HCT116 (cell line): Measurements from ENCODE around the gene MRPS27. TPM values are rescaled to one million over a fixed set of nuclear protein-coding genes. Genes with fewer than 3 reads are reported as not detected.

Source experiments
- ATAC-seq: fragments of 200-7000 bp; cut with Tn5 transposase; 2 replicates; pipeline ENCODE4 v1.9.1; 2020; ENCODE audit warnings: mild to moderate bottlenecking, moderate library complexity
- BruUV-seq: library from RNA; stranded (reverse); fragments of 400-500 nt; replicated peaks from 2 replicates; lab custom pipeline; 2021; lab: Mats Ljungman, UMichigan
- CTCF ChIA-PET: fragments of 300-600 bp; sonication (Branson Sonifier 250); formaldehyde crosslinking; loops from one replicate; lab custom pipeline; 2021; ENCODE audit warnings: antibody characterized with exemption; lab: Charles Lee
- POLR2A ChIA-PET: fragments of 300-600, 350-600 bp; sonication (Branson Sonifier 250); formaldehyde crosslinking; loops from one replicate; lab custom pipeline; 2021; ENCODE audit warnings: antibody characterized with exemption; lab: Charles Lee
- RAD21 ChIA-PET, 2 experiments: fragments of 300-600 bp; sonication (Branson Sonifier 250); formaldehyde crosslinking; loops; one replicate each; lab custom pipeline; 2023; ENCODE audit warnings: low total read pairs in 2 of 2; ENCODE audit not compliant: uncharacterized antibody in 2 of 2, unreplicated experiment in 2 of 2, low non-redundant PET in 1 of 2; lab: Charles Lee
- DNase-seq: peaks from one replicate; pipeline ENCODE4 v3.0.0-alpha.2; 2010; ENCODE audit warnings: low read depth, low spot score
- H2AFZ ChIP-seq: fragments of 200-600 bp; shearing (Covaris generic), sonication (generic); 2 replicates; pipeline ENCODE4 v1.6.1; 2017; ENCODE audit warnings: low read depth, mixed run types, mixed read lengths, antibody characterized with exemption, low read length; ENCODE audit not compliant: poor library complexity, severe bottlenecking
- H3K27ac ChIP-seq: 2 replicates; pipeline ENCODE4 v1.5.1; 2012; ENCODE audit warnings: low read depth, low read length
- H3K27me3 ChIP-seq: fragments of 200-600 bp; sonication (generic); 2 replicates; pipeline ENCODE4 v1.6.1; 2016; ENCODE audit warnings: mixed run types, low read length, mixed read lengths; ENCODE audit not compliant: insufficient read depth
- H3K36me3 ChIP-seq, 2 experiments: fragments of 200-500 bp in 1 of 2; fragments of 200-600 bp in 1 of 2; sonication (Bioruptor generic) in 1 of 2; sonication (generic) in 1 of 2; 2 replicates each; pipeline versions ENCODE4 v1.5.1 to v1.6.1; 2014 to 2016; ENCODE audit warnings: low read length in 2 of 2, inconsistent platforms in 1 of 2, mixed read lengths in 1 of 2, mixed run types in 1 of 2; ENCODE audit not compliant: insufficient read depth in 2 of 2, control insufficient read depth in 1 of 2
- H3K4me1 ChIP-seq, 2 experiments: fragments of 200-600 bp in 1 of 2; sonication (generic) in 1 of 2; 2 replicates each; pipeline versions ENCODE4 v1.5.1 to v1.6.1; 2012 to 2017; ENCODE audit warnings: low read length in 2 of 2, inconsistent platforms in 1 of 2, mild to moderate bottlenecking in 1 of 2, mixed read lengths in 1 of 2, mixed run types in 1 of 2, moderate library complexity in 1 of 2; ENCODE audit not compliant: insufficient read depth in 2 of 2, control insufficient read depth in 1 of 2
- H3K4me2 ChIP-seq: fragments of 200-600 bp; sonication (generic); 2 replicates; pipeline ENCODE4 v1.6.1; 2017; ENCODE audit warnings: mixed run types, low read length, mixed read lengths
- H3K4me3 ChIP-seq, 2 experiments: fragments of 200-600 bp in 1 of 2; sonication (generic) in 1 of 2; replicated peaks in 1 of 2; 2 replicates each; pipeline ENCODE4 v1.5.1; 2011 to 2016; ENCODE audit warnings: low read length in 2 of 2, control low read depth in 1 of 2, low read depth in 1 of 2, mild to moderate bottlenecking in 1 of 2, mixed read lengths in 1 of 2, mixed run types in 1 of 2
- H3K79me2 ChIP-seq: fragments of 200-600 bp; sonication (generic); 2 replicates; pipeline ENCODE4 v1.6.1; 2017; ENCODE audit warnings: mild to moderate bottlenecking, mixed run types, low read length, moderate library complexity, mixed read lengths; ENCODE audit not compliant: insufficient read depth
- H3K9ac ChIP-seq: fragments of 200-600 bp; sonication (generic); 2 replicates; pipeline ENCODE4 v1.6.1; 2016; ENCODE audit warnings: low read length, mixed read lengths
- H3K9me2 ChIP-seq: fragments of 200-600 bp; sonication (generic), shearing (Covaris generic); 2 replicates; pipeline ENCODE4 v1.6.1; 2017; ENCODE audit warnings: mixed run types, mild to moderate bottlenecking, moderate library complexity; ENCODE audit not compliant: insufficient read depth
- H3K9me3 ChIP-seq, 2 experiments: fragments of 200-500 bp in 1 of 2; fragments of 200-600 bp in 1 of 2; sonication (Bioruptor generic) in 1 of 2; sonication (generic) in 1 of 2; 2 replicates each; pipeline ENCODE4 v1.6.1; 2014 to 2017; ENCODE audit warnings: low read length in 2 of 2, mixed read lengths in 2 of 2, inconsistent platforms in 1 of 2, low read depth in 1 of 2, mild to moderate bottlenecking in 1 of 2, mixed run types in 1 of 2, moderate library complexity in 1 of 2; ENCODE audit not compliant: control insufficient read depth in 1 of 2, insufficient read depth in 1 of 2
- H4K20me1 ChIP-seq: fragments of 200-600 bp; sonication (generic), shearing (Covaris generic); 2 replicates; pipeline ENCODE4 v1.6.1; 2017; ENCODE audit warnings: mixed run types, mild to moderate bottlenecking, moderate library complexity; ENCODE audit not compliant: insufficient read depth
- CBX3 ChIP-seq: IDR thresholded peaks from 2 replicates; pipeline ENCODE4 v1.6.1; 2012; ENCODE audit warnings: low read depth
- CTCF ChIP-seq, 3 experiments: fragments of 200-600 bp in 1 of 3; sonication (generic) in 1 of 3; IDR thresholded peaks in 2 of 3; conservative IDR thresholded peaks in 1 of 3; 2 replicates each; pipeline ENCODE4 v1.5.1; 2012 to 2017; ENCODE audit warnings: low read depth in 2 of 3, low read length in 2 of 3, antibody characterized with exemption in 1 of 3, borderline replicate concordance in 1 of 3, control low read depth in 1 of 3, mild to moderate bottlenecking in 1 of 3, mixed read lengths in 1 of 3, mixed run types in 1 of 3, moderate library complexity in 1 of 3; ENCODE audit not compliant: insufficient read depth in 1 of 3
- ELF1 ChIP-seq: IDR thresholded peaks from 2 replicates; pipeline ENCODE4 v1.6.1; 2012; ENCODE audit warnings: low read depth, borderline replicate concordance
- EZH2 ChIP-seq: fragments of 200-600 bp; sonication (generic); IDR thresholded peaks from 2 replicates; pipeline ENCODE4 v1.6.1; 2017; ENCODE audit warnings: antibody characterized with exemption, mixed run types
- EZH2phosphoT487 ChIP-seq: fragments of 200-600 bp; IDR thresholded peaks from 2 replicates; pipeline ENCODE4 v1.6.1; 2018; ENCODE audit warnings: antibody characterized with exemption, borderline replicate concordance
- JUND ChIP-seq: IDR thresholded peaks from 2 replicates; pipeline ENCODE4 v1.6.1; 2012
- POLR2A ChIP-seq: IDR thresholded peaks from 2 replicates; pipeline ENCODE4 v1.7.0; 2011; ENCODE audit warnings: borderline replicate concordance; ENCODE audit not compliant: insufficient read depth, insufficient read length; ENCODE audit errors: extremely low read depth
- POLR2AphosphoS5 ChIP-seq: IDR thresholded peaks from 2 replicates; pipeline ENCODE4 v1.6.1; 2011; ENCODE audit warnings: mild to moderate bottlenecking, low read depth, low read length, moderate library complexity
- SP1 ChIP-seq: IDR thresholded peaks from 2 replicates; pipeline ENCODE4 v1.6.1; 2012; ENCODE audit warnings: low read depth
- TCF7L2 ChIP-seq: IDR thresholded peaks from 2 replicates; pipeline ENCODE4 v1.7.0; 2011; ENCODE audit warnings: borderline replicate concordance, inconsistent platforms; ENCODE audit not compliant: insufficient read depth, insufficient read length; ENCODE audit errors: extremely low read depth
- YY1 ChIP-seq: IDR thresholded peaks from 2 replicates; pipeline ENCODE4 v1.6.1; 2011; ENCODE audit warnings: low read length, low read depth, moderate library complexity, mild to moderate bottlenecking; ENCODE audit not compliant: insufficient replicate concordance; ENCODE audit errors: extremely low read depth
- ZBTB33 ChIP-seq: IDR thresholded peaks from 2 replicates; pipeline ENCODE4 v1.6.1; 2011; ENCODE audit warnings: mild to moderate bottlenecking, low read length, moderate library complexity; ENCODE audit not compliant: insufficient replicate concordance; ENCODE audit errors: extremely low read depth
- intact Hi-C: fragments of 100-400 bp; cut with micrococcal nuclease; formaldehyde crosslinking; loops from 2 replicates; pipeline ENCODE4 v1.10.0; 2022
- total RNA-seq: library from RNA; stranded (reverse); gene quantifications from one replicate; pipeline ENCODE4 v1.2.1, GENCODE V29; 2021; ENCODE audit not compliant: unreplicated experiment

Gene MRPS27
- total RNA-seq, 1 experiment from 2014 or later: 113 TPM

DNA sequence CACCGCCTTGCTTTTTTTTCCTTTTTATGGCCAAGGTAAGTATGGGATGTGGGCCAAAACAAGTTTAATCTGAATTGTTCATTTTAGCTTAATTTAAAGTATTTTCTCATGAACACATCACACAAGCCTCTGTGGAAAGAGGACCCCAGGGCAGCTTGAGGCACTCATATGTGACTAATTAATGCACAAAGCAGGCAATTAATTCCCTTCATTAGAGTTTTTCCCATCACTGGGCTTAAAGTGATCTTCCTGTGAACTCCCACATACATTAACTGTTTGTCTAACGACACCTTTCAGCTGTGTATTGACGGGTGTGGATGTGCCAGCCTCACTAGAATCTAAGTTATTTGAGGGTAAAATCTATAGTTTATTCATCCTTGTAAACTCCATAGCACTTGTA is 103.3 kb downstream of the MRPS27 start:
- Histone ChIP-seq H3K9ac (no peak overlapping the region), H4K20me1 (no peaks in the 10 kb centered on the region), H3K27ac (no peak overlapping the region), H3K4me1 (peaks cover 0 to 6% of the 10 kb centered on the region in 2 experiments; a peak in 2 of 4 replicates), H3K9me2 (no peaks in the 10 kb centered on the region), H3K4me2 (no peak overlapping the region), H2AFZ (no peak overlapping the region), H3K36me3 (peaks cover 24 to 26% of the 10 kb centered on the region in 2 experiments; a peak in 3 of 4 replicates), H3K4me3 (no peak overlapping the region), H3K79me2 (no peaks in the 10 kb centered on the region), H3K27me3 (no peaks in the 10 kb centered on the region), H3K9me3 (no peaks in the 10 kb centered on the region)
- ATAC-seq (no peak), DNase-seq (no peak)
- intact Hi-C loops: no loop called here
- POLR2A ChIA-PET: no interaction called here
- TF ChIP-seq JUND (no peak), POLR2AphosphoS5 (no peak), TCF7L2 (no peak), YY1 (no peak), CTCF (IDR thresholded peaks at IDR 0.05 in 2 of 3, conservative IDR thresholded peaks at IDR 0.05 in 1 of 3; ENCODE audit: borderline replicate concordance in 1 of 3, insufficient read depth in 1 of 3, low read depth in 2 of 3, low read length in 2 of 3) (no peak), SP1 (no peak), ELF1 (no peak), EZH2 (no peak), ZBTB33 (no peak), CBX3 (no peak), POLR2A (no peak), EZH2phosphoT487 (no peak)
- RAD21 ChIA-PET: no interaction called here
- no TSS peak for BruUV-seq
- CTCF ChIA-PET: interaction anchor here (1.3 kb wide), 1 partner anchor 92 kb away, joined by 3 read pairs; no protein-coding TSS in a partner anchor
